ENCODE data around the gene CDH2. TPM values are rescaled to one million over a fixed set of nuclear protein-coding genes. Genes with fewer than 3 reads are reported as not detected.

Gene CDH2
- total RNA-seq, 1 experiment from 2014 or later: 14.6 TPM

DNA sequence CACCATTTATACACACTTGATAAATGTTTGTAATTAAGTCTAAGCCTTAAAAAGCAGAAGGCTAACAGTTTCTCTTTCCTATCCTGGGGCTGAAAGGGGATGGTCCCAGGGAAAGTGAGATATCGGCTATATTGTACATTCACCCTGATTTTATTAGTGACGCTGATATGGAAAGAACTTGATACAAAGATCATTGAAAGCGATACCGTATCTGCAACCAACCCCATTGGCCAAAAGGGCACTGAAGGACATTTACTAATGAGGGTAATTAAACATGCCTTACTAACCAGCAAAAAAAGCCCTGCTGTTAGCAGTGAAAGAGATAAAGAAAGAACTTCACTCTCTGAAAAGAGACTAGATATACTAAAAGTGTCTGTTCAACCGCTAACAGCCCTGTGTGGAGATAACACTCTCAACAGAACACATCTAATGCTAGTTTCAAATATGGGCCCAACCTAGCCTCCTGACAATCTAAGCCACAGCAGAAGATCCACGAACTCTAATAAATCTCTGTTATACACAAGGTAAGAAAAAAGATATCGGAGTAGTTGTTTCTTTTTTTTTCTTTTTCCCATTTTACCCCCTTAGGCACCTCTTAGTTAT, 200.0 kb downstream of the CDH2 start:
- no peak overlapping the region for H3K4me3 Mint-ChIP-seq (ENCODE audit: unreplicated experiment)
- TF ChIP-seq CTCF (IDR thresholded peaks at IDR 0.05; ENCODE audit: unreplicated experiment): no peak
- DNase-seq (ENCODE audit: unreplicated experiment): no peak
- ChIA-PET POLR2A (no interaction called here), CTCF (no interaction called here)
- no TSS peak for BruUV-seq (replicated peaks)
- intact Hi-C loops (cut with micrococcal nuclease): no loop called here
- H3K9me3 Mint-ChIP-seq (ENCODE audit: unreplicated experiment): no peaks in the 10 kb centered on the region
- no peaks in the 10 kb centered on the region for H3K4me1 Mint-ChIP-seq (ENCODE audit: insufficient read depth, unreplicated experiment)
- H3K36me3 Mint-ChIP-seq (ENCODE audit: insufficient read depth, unreplicated experiment): no peaks in the 10 kb centered on the region
- no peak overlapping the region for H3K27ac Mint-ChIP-seq (ENCODE audit: low read depth, unreplicated experiment)
- H3K27me3 Mint-ChIP-seq (ENCODE audit: insufficient read depth, unreplicated experiment): no peaks in the 10 kb centered on the region

- ChIA-PET POLR2A (no interaction called here), CTCF (interaction anchor here (0.8 kb wide), 1 partner anchor 13 kb away, joined by 3 read pairs; no protein-coding TSS in a partner anchor)
- no peaks in the 10 kb centered on the region for H3K4me1 Mint-ChIP-seq (ENCODE audit: insufficient read depth, unreplicated experiment)
- no peak for DNase-seq (ENCODE audit: unreplicated experiment)
- no peak overlapping the region for H3K4me3 Mint-ChIP-seq (ENCODE audit: unreplicated experiment)
- no peaks in the 10 kb centered on the region for H3K9me3 Mint-ChIP-seq (ENCODE audit: unreplicated experiment)
- no peaks in the 10 kb centered on the region for H3K36me3 Mint-ChIP-seq (ENCODE audit: insufficient read depth, unreplicated experiment)
- H3K27me3 Mint-ChIP-seq (ENCODE audit: insufficient read depth, unreplicated experiment): no peaks in the 10 kb centered on the region
- TF ChIP-seq CTCF (IDR thresholded peaks at IDR 0.05; ENCODE audit: unreplicated experiment): no peak
- H3K27ac Mint-ChIP-seq (ENCODE audit: low read depth, unreplicated experiment): no peak overlapping the region
- intact Hi-C loops (cut with micrococcal nuclease): no loop called here
- BruUV-seq (replicated peaks): no TSS peak
Observed at GRCh38 chr18:27970321-27970720, 206.6 kb downstream of the CDH2 start.

DNA sequence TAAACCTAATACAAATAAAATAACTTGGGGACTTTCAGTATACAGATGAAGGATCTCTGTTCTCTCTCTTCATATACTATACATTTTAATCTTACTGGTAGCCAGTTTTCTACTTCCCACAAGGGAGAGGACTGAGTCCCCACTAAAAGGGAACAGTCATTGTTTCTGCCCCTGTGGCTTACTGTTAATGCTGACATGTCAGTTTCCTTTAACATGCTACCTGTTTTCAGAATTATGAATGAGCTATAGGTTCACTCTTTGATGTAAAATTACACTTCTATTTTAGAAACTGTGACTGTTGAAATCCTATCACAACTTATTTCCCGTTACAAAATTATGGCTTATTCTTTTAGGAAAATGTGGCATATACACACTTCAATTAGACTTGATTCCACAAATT, 207.7 kb downstream of the CDH2 start:
- TF ChIP-seq CTCF (IDR thresholded peaks at IDR 0.05; ENCODE audit: unreplicated experiment): no peak
- DNase-seq (ENCODE audit: unreplicated experiment): no peak
- intact Hi-C loops (cut with micrococcal nuclease): no loop called here
- Mint-ChIP-seq H3K36me3 (ENCODE audit: insufficient read depth, unreplicated experiment) (no peaks in the 10 kb centered on the region), H3K9me3 (ENCODE audit: unreplicated experiment) (no peaks in the 10 kb centered on the region), H3K27ac (ENCODE audit: low read depth, unreplicated experiment) (no peak overlapping the region), H3K4me1 (ENCODE audit: insufficient read depth, unreplicated experiment) (no peaks in the 10 kb centered on the region), H3K4me3 (ENCODE audit: unreplicated experiment) (no peak overlapping the region), H3K27me3 (ENCODE audit: insufficient read depth, unreplicated experiment) (no peaks in the 10 kb centered on the region)
- BruUV-seq (replicated peaks): no TSS peak
- POLR2A ChIA-PET: no interaction called here
- CTCF ChIA-PET: no interaction called here

DNA sequence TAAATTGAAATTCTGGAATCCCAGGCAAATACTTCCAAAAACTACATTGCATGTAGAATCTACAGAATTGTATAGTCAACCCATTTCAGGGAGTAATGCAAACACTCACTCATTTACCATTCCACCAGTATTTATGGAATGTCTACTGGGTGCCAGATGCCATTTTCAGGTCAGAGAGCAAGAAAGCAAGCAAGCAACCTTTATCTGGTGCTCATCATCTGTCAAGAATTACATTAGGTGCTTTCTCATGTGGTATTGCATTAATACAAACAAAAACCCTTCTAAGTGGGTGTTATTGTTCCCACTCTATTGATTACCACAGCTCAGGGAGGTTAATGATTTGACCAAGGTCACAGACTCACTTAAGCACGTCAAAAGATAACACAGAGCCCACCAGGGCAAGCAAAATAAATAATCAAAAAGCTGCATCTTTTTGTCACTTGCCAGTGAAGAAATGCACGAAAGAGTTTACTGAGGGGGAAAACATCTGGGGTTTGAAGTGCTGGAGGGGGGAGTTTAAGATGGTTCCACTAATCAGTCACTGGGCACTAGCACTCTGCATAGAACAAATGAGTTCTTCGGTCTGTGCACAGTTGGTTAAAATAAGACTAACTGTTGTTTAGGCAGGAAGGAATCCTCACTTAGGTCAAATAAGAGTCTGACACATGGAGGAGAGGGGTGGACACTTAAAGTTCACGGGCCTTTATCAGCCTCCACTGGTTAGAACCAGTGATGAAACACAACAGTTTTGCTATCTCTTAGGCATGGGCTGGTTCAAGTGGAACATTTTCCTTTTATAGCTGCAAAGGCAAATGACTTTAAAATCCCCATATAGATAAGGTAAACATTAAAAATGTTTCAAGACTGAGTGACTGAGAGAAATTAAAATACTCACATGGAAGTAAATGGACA, 208.8 kb downstream of the CDH2 start:
- CTCF ChIA-PET: no interaction called here

More for the DNA sequence above, 208.8 kb downstream of the CDH2 start:
- POLR2A ChIA-PET: no interaction called here
- BruUV-seq (replicated peaks): no TSS peak
- no peaks in the 10 kb centered on the region for H3K36me3 Mint-ChIP-seq (ENCODE audit: insufficient read depth, unreplicated experiment)
- H3K27me3 Mint-ChIP-seq (ENCODE audit: insufficient read depth, unreplicated experiment): no peaks in the 10 kb centered on the region
- no peak for DNase-seq (ENCODE audit: unreplicated experiment)
- no peak overlapping the region for H3K27ac Mint-ChIP-seq (ENCODE audit: low read depth, unreplicated experiment)
- no peak for TF ChIP-seq CTCF (IDR thresholded peaks at IDR 0.05; ENCODE audit: unreplicated experiment)
- H3K9me3 Mint-ChIP-seq (ENCODE audit: unreplicated experiment): no peaks in the 10 kb centered on the region
- intact Hi-C loops (cut with micrococcal nuclease): no loop called here
- H3K4me3 Mint-ChIP-seq (ENCODE audit: unreplicated experiment): no peak overlapping the region
- no peaks in the 10 kb centered on the region for H3K4me1 Mint-ChIP-seq (ENCODE audit: insufficient read depth, unreplicated experiment)

Data from MCF 10A (cell line).